Astrocyte (in vitro differentiated cells and primary cell): ENCODE data around the gene ACTA2.
A peak's percentile ranks its signal among the peaks of the same experiment; 100 is the strongest.

Experiments used
- EZH2 ChIP-seq: IDR thresholded peaks from 2 replicates; pipeline ENCODE4 v1.6.1; 2012; ENCODE audit warnings: mild to moderate bottlenecking, low read length, inconsistent platforms; ENCODE audit not compliant: insufficient read depth
- TF ChIP-seq, protein P1 (sequence below): IDR thresholded peaks from 2 replicates; pipeline ENCODE4 v1.5.1; 2011; ENCODE audit warnings: low read depth, mild to moderate bottlenecking, inconsistent platforms, low read length, moderate library complexity; ENCODE audit not compliant: insufficient read depth

DNA sequence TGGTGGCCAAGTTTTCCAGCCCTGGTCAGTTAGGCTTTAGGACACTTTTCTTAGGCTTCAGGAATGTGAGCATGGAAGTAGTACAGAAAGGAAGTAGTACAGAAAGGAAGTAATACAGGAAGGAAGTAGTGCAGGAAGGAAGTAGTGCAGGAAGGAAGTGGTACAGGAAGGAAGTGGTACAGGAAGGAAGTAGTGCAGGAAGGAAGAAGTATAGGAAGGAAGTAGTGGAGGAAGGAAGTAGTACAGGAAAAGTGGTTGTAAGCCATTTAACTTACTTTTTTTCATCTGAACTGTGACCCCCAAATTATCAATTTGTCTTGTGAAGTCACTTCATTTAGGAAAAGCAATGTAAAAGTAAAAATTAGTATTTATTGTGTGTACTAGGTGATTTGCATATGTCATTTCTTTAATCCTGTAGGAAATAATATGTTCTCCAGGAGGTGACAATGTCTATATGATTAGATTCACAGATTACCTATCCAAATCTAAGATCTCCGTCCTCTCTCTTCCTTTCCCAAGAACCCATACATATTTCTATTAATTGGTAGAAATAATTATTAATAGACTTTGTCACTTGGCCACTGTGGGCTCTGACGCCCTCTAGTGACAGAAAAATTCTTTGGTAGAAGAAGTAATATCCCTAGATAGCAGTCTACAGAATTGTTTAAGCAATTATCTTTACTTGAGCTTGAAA, 34.1 kb upstream of the ACTA2 start:
- TF ChIP-seq, protein P1, sequence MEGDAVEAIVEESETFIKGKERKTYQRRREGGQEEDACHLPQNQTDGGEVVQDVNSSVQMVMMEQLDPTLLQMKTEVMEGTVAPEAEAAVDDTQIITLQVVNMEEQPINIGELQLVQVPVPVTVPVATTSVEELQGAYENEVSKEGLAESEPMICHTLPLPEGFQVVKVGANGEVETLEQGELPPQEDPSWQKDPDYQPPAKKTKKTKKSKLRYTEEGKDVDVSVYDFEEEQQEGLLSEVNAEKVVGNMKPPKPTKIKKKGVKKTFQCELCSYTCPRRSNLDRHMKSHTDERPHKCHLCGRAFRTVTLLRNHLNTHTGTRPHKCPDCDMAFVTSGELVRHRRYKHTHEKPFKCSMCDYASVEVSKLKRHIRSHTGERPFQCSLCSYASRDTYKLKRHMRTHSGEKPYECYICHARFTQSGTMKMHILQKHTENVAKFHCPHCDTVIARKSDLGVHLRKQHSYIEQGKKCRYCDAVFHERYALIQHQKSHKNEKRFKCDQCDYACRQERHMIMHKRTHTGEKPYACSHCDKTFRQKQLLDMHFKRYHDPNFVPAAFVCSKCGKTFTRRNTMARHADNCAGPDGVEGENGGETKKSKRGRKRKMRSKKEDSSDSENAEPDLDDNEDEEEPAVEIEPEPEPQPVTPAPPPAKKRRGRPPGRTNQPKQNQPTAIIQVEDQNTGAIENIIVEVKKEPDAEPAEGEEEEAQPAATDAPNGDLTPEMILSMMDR = peak; percentile 54
- TF ChIP-seq EZH2 = no peak
